ENCODE data around the gene AIDA. TPM values are rescaled to one million over a fixed set of nuclear protein-coding genes. Genes with fewer than 3 reads are reported as not detected.

Gene AIDA
- total RNA-seq, 1 experiment from 2014 or later, result 60.0 TPM

DNA sequence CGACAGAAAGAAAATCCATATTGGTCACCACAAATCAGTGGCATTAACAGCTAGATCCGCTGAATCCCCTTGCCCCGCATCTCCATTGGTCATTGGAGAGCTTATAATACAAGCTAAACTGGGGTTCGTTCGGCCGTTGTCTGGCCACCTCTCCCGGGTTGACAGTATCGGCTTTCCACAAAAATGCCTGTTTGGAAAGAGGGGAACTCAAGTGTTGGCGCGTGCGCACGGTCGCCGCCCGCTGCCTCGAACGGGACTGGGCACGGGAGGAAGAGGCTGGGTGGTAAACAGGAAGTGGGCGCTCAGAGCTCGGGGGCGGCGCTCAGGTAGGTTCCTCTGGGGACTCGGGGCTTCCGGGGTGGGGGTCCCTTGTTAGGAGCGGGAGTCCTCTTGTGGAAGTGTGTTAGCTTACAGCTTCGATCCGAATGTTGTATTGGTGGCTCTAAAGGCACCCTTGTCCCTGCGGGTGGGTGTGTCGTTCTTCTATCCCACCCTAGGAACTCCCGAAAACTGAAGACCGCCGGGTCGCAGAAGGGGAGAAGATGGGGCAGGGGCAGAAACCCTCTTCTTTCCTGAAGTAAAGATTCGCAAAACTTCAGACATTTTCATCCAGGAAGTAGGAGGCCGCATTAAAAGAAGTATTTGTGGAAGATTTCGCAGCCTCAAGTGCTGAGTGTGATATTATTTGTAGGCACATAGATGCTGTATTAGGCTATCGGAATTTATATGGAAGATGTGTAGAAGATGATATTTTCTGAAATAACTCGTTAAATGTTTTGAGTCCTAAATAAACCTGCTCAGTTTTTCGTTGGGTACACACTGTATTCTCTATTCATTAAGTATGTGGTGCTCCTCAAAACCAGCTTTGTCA lies 1.0 kb upstream of the AIDA start:
- intact Hi-C loops (cut with micrococcal nuclease; ENCODE audit: unreplicated experiment), result loop anchor here (1.0 kb wide), 1 partner anchor 69 kb away; no protein-coding TSS in a partner anchor
- peak overlapping the region; percentile 100 for H2AFZ ChIP-seq
- CTCF ChIA-PET, result no interaction called here
- H3K79me2 ChIP-seq (ENCODE audit: low read depth), result peaks cover 44% of the 10 kb centered on the region
- peak overlapping the region; percentile 89 for H3K4me3 ChIP-seq
- H3K9me3 ChIP-seq (ENCODE audit: insufficient read depth, low read depth), result no peaks in the 10 kb centered on the region
- H4K20me1 ChIP-seq (ENCODE audit: insufficient read depth), result no peaks in the 10 kb centered on the region
- TF ChIP-seq, protein P1, sequence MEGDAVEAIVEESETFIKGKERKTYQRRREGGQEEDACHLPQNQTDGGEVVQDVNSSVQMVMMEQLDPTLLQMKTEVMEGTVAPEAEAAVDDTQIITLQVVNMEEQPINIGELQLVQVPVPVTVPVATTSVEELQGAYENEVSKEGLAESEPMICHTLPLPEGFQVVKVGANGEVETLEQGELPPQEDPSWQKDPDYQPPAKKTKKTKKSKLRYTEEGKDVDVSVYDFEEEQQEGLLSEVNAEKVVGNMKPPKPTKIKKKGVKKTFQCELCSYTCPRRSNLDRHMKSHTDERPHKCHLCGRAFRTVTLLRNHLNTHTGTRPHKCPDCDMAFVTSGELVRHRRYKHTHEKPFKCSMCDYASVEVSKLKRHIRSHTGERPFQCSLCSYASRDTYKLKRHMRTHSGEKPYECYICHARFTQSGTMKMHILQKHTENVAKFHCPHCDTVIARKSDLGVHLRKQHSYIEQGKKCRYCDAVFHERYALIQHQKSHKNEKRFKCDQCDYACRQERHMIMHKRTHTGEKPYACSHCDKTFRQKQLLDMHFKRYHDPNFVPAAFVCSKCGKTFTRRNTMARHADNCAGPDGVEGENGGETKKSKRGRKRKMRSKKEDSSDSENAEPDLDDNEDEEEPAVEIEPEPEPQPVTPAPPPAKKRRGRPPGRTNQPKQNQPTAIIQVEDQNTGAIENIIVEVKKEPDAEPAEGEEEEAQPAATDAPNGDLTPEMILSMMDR (conservative IDR thresholded peaks at IDR 0.05), result no peak
- no peak for TF ChIP-seq EZH2 (IDR thresholded peaks at IDR 0.05; ENCODE audit: low read depth)
- no peaks in the 10 kb centered on the region for H3K9me2 ChIP-seq (ENCODE audit: insufficient read depth)
- peak; percentile 84 to 93 for DNase-seq
- peaks cover 39% of the 10 kb centered on the region for H3F3A ChIP-seq (ENCODE audit: insufficient read depth, low read depth)
- H3K4me2 ChIP-seq, result peak overlapping the region; percentile 82
- no peaks in the 10 kb centered on the region for H3K27me3 ChIP-seq (ENCODE audit: insufficient read depth, low read depth)
- BruUV-seq (replicated peaks), result no TSS peak
- peak overlapping the region; percentile 87 for H3K27ac ChIP-seq
- H3K4me1 ChIP-seq (replicated peaks; ENCODE audit: insufficient read depth), result peaks cover 15% of the 10 kb centered on the region
- H3K36me3 ChIP-seq (ENCODE audit: low read depth), result peaks cover 17% of the 10 kb centered on the region
- POLR2A ChIA-PET (ENCODE audit: unreplicated experiment), result interaction anchor here (0.6 kb wide), 6 partner anchors 12 to 988 kb away, joined by 3 to 12 read pairs (median 4); partner anchors contain the start of gene TAF1A

GRCh38 chr1:222711319-222712252 lies 705 bp downstream of the AIDA start:
- peak overlapping the region; percentile 67 for H3K27ac ChIP-seq
- H3K79me2 ChIP-seq (ENCODE audit: low read depth), result peaks cover 53% of the 10 kb centered on the region
- BruUV-seq (replicated peaks), result TSS peak; percentile 76
- H3K27me3 ChIP-seq (ENCODE audit: insufficient read depth, low read depth), result no peaks in the 10 kb centered on the region
- intact Hi-C loops (cut with micrococcal nuclease; ENCODE audit: unreplicated experiment), result loop anchor here (1.0 kb wide), 1 partner anchor 246 kb away; no protein-coding TSS in a partner anchor
- peaks cover 32% of the 10 kb centered on the region for H3F3A ChIP-seq (ENCODE audit: insufficient read depth, low read depth)
- peaks cover 5% of the 10 kb centered on the region for H3K36me3 ChIP-seq (ENCODE audit: low read depth)
- H3K9me3 ChIP-seq (ENCODE audit: insufficient read depth, low read depth), result no peaks in the 10 kb centered on the region
- TF ChIP-seq, protein P1 (conservative IDR thresholded peaks at IDR 0.05), result no peak
- TF ChIP-seq EZH2 (IDR thresholded peaks at IDR 0.05; ENCODE audit: low read depth), result no peak
- H4K20me1 ChIP-seq (ENCODE audit: insufficient read depth), result no peaks in the 10 kb centered on the region
- H3K4me1 ChIP-seq (replicated peaks; ENCODE audit: insufficient read depth), result peaks cover 15% of the 10 kb centered on the region
- H3K4me3 ChIP-seq, result peak overlapping the region; percentile 89
- no peaks in the 10 kb centered on the region for H3K9me2 ChIP-seq (ENCODE audit: insufficient read depth)
- peak; percentile 78 to 83 for DNase-seq
- ChIA-PET CTCF (no interaction called here), POLR2A (ENCODE audit: unreplicated experiment) (interaction anchor here (0.7 kb wide), 1 partner anchor 65 kb away, joined by 3 read pairs; no protein-coding TSS in a partner anchor)
- H3K4me2 ChIP-seq, result peak overlapping the region; percentile 82
- peak overlapping the region; percentile 100 for H2AFZ ChIP-seq

DNA sequence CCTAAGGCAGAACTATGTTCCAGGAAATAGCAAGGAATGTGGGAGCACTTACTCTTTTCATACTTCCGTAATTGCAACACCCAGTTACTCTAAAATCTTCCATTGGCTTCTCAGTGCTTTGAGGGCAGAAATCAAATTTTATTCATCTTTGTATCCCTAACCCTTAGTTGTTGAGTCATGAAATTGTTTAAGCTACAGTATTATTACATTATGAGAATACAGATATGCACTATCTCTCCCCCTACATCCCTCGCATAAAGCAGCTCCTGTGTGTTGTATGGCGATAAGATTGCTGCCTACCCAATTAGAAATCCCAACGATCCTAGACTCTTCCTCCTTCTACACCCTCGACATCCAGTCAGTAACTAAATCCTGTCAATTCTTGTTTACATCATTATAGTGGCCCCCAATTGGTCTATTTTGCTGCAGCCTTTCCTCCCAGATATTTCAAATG lies 2.6 kb downstream of the AIDA start:
- no peaks in the 10 kb centered on the region for H4K20me1 ChIP-seq (ENCODE audit: insufficient read depth)
- ChIA-PET POLR2A (ENCODE audit: unreplicated experiment) (no interaction called here), CTCF (no interaction called here)
- H3K27ac ChIP-seq, result no peak overlapping the region
- no peaks in the 10 kb centered on the region for H3K36me3 ChIP-seq (ENCODE audit: low read depth)
- DNase-seq, result no peak
- H3K9me2 ChIP-seq (ENCODE audit: insufficient read depth), result 0 out of 2 replicates have a peak, but pooled peaks cover 5% of the 10 kb centered on the region
- no peaks in the 10 kb centered on the region for H3K9me3 ChIP-seq (ENCODE audit: insufficient read depth, low read depth)
- H3K4me1 ChIP-seq (replicated peaks; ENCODE audit: insufficient read depth), result peaks cover 15% of the 10 kb centered on the region
- TF ChIP-seq, protein P1 (conservative IDR thresholded peaks at IDR 0.05), result no peak
- TF ChIP-seq EZH2 (IDR thresholded peaks at IDR 0.05; ENCODE audit: low read depth), result no peak
- BruUV-seq (replicated peaks), result no TSS peak
- H2AFZ ChIP-seq, result no peak overlapping the region
- intact Hi-C loops (cut with micrococcal nuclease; ENCODE audit: unreplicated experiment), result no loop called here
- peak overlapping the region; percentile 82 for H3K4me2 ChIP-seq
- H3K79me2 ChIP-seq (ENCODE audit: low read depth), result peaks cover 52% of the 10 kb centered on the region
- peak overlapping the region; percentile 89; the same call in 1 of the 2 replicates for H3K4me3 ChIP-seq
- peaks cover 26% of the 10 kb centered on the region for H3F3A ChIP-seq (ENCODE audit: insufficient read depth, low read depth)
- H3K27me3 ChIP-seq (ENCODE audit: insufficient read depth, low read depth), result no peaks in the 10 kb centered on the region
